ENCODE results near the gene GPRIN3. TPM values are rescaled to one million over a fixed set of nuclear protein-coding genes. Genes with fewer than 3 reads are reported as not detected.

Gene GPRIN3
- total RNA-seq, 2 experiments from 2014 or later: 46.4 TPM

DNA sequence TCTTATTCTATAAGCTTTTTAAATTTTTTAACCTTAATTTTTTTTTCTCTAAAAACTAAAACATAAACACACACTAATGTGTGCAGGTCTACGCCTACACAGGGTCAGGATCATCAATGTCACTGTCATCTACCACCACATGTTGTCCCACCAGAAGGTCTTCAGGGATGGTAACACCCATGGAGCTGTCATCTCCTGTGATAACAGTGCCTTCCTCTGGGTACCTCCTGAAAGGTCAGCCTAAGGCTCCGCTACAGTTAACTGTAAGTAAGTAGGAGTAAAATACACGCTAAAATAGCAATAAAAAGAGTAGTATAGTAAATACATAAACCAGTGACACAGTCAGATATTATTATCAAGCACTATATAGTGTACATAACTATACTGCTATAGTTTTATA, 45.9 kb upstream of the GPRIN3 start:
- ChIA-PET POLR2A (no interaction called here), CTCF (interaction anchor here (1.4 kb wide), 1 partner anchor 13 kb away, joined by 3 read pairs; no protein-coding TSS in a partner anchor)
- Histone ChIP-seq H3K27me3 (ENCODE audit: control insufficient read depth in 1 of 2, insufficient read depth in 2 of 2, low read length in 2 of 2) (no peaks in the 10 kb centered on the region), H3K36me3 (ENCODE audit: insufficient read depth, low read length) (no peaks in the 10 kb centered on the region), H3K4me3 (ENCODE audit: low read length) (no peak overlapping the region), H3K4me1 (ENCODE audit: insufficient read depth, low read length) (no peaks in the 10 kb centered on the region), H3K9me3 (ENCODE audit: control insufficient read depth in 1 of 2, insufficient read depth in 1 of 2, low read length in 2 of 2) (no peaks in the 10 kb centered on the region), H3K27ac (ENCODE audit: low read depth in 1 of 2, low read length in 2 of 2) (no peak overlapping the region)
- Mint-ChIP-seq H3K9me3 (no peaks in the 10 kb centered on the region), H3K4me1 (ENCODE audit: low read depth) (no peaks in the 10 kb centered on the region), H3K4me3 (no peak overlapping the region), H3K36me3 (ENCODE audit: low read depth) (no peaks in the 10 kb centered on the region), H3K27me3 (no peaks in the 10 kb centered on the region), H3K27ac (no peak overlapping the region)
- intact Hi-C loops (cut with DNase I, micrococcal nuclease): loop anchor here (5.0 kb wide), 2 partner anchors 36 to 96 kb away; no protein-coding TSS in a partner anchor
- ATAC-seq (ENCODE audit: poor library complexity) (no peak), DNase-seq (peak in 4 of 14 experiments; percentile 6 to 39 (median 20))
- no peak for TF ChIP-seq CTCF (IDR thresholded peaks at IDR 0.05)

DNA sequence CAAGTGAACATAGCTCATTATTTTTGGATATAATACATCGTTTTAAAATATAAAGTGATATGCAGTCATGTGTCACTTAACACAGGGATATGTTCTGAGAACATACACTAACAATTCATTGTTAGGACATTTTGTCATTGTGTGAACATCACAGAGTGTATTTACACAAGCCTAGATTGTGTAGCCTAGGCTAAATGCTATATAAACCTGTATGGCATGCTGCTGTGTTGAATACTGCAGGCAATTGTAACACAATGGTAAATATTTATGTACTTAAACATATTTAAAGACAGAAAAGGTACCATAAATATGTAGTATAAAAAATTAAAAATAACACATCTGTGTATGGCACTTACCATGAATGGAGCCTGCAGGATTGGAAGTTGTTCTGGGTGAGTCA, 44.9 kb upstream of the GPRIN3 start:
- CTCF ChIA-PET: interaction anchor here (1.4 kb wide), 1 partner anchor 14 kb away, joined by 3 read pairs; no protein-coding TSS in a partner anchor
- Histone ChIP-seq H3K27me3 (ENCODE audit: control insufficient read depth in 1 of 2, insufficient read depth in 2 of 2, low read length in 2 of 2) (no peaks in the 10 kb centered on the region), H3K36me3 (ENCODE audit: insufficient read depth, low read length) (no peaks in the 10 kb centered on the region), H3K27ac (ENCODE audit: low read depth in 1 of 2, low read length in 2 of 2) (no peak overlapping the region), H3K4me3 (ENCODE audit: low read length) (no peak overlapping the region), H3K4me1 (ENCODE audit: insufficient read depth, low read length) (no peaks in the 10 kb centered on the region), H3K9me3 (ENCODE audit: control insufficient read depth in 1 of 2, insufficient read depth in 1 of 2, low read length in 2 of 2) (peaks cover 0 to 4% of the 10 kb centered on the region in 2 experiments)
- intact Hi-C loops (cut with DNase I, micrococcal nuclease): loop anchor here (5.0 kb wide), 2 partner anchors 35 to 95 kb away; no protein-coding TSS in a partner anchor
- DNase-seq: no peak
- no peak overlapping the region for H3K4me3 Mint-ChIP-seq
- no peak for TF ChIP-seq CTCF (IDR thresholded peaks at IDR 0.05)
- H3K36me3 Mint-ChIP-seq (ENCODE audit: low read depth): no peaks in the 10 kb centered on the region
- H3K4me1 Mint-ChIP-seq (ENCODE audit: low read depth): no peaks in the 10 kb centered on the region
- no peak for ATAC-seq (ENCODE audit: poor library complexity)
- peaks cover 3% of the 10 kb centered on the region for H3K9me3 Mint-ChIP-seq
- no peak overlapping the region for H3K27ac Mint-ChIP-seq
- no peaks in the 10 kb centered on the region for H3K27me3 Mint-ChIP-seq
- POLR2A ChIA-PET: interaction anchor here (0.7 kb wide), 1 partner anchor 1528 kb away, joined by 3 read pairs; no protein-coding TSS in a partner anchor

GRCh38 chr4:89351201-89351600, 43.6 kb upstream of the GPRIN3 start:
- no peaks in the 10 kb centered on the region for H3K4me1 Mint-ChIP-seq (ENCODE audit: low read depth)
- TF ChIP-seq CTCF (IDR thresholded peaks at IDR 0.05): no peak
- Histone ChIP-seq H3K4me1 (ENCODE audit: insufficient read depth, low read length) (no peaks in the 10 kb centered on the region), H3K9me3 (ENCODE audit: control insufficient read depth in 1 of 2, insufficient read depth in 1 of 2, low read length in 2 of 2) (peaks cover 4 to 10% of the 10 kb centered on the region in 2 experiments), H3K4me3 (ENCODE audit: low read length) (no peak overlapping the region), H3K27ac (ENCODE audit: low read depth in 1 of 2, low read length in 2 of 2) (no peak overlapping the region), H3K36me3 (ENCODE audit: insufficient read depth, low read length) (no peaks in the 10 kb centered on the region), H3K27me3 (ENCODE audit: control insufficient read depth in 1 of 2, insufficient read depth in 2 of 2, low read length in 2 of 2) (no peaks in the 10 kb centered on the region)
- no peak overlapping the region for H3K4me3 Mint-ChIP-seq
- DNase-seq: no peak
- no peak for ATAC-seq (ENCODE audit: poor library complexity)
- H3K27ac Mint-ChIP-seq: no peak overlapping the region
- ChIA-PET CTCF (interaction anchor here (0.6 kb wide), 1 partner anchor 192 kb away, joined by 3 read pairs; no protein-coding TSS in a partner anchor), POLR2A (no interaction called here)
- intact Hi-C loops (cut with DNase I, micrococcal nuclease): loop anchor here (5.0 kb wide), 2 partner anchors 34 to 94 kb away; no protein-coding TSS in a partner anchor
- H3K27me3 Mint-ChIP-seq: no peaks in the 10 kb centered on the region
- peaks cover 9% of the 10 kb centered on the region for H3K9me3 Mint-ChIP-seq
- peaks cover 7% of the 10 kb centered on the region for H3K36me3 Mint-ChIP-seq (ENCODE audit: low read depth)

Data from CD4-positive, alpha-beta T cell (primary cell).